ENCODE data around the gene KHNYN.

- no peak for TF ChIP-seq CTCF (IDR thresholded peaks at IDR 0.05)
- TF ChIP-seq POLR2A (IDR thresholded peaks at IDR 0.05), result no peak
Measured at GRCh38 chr14:24415421-24416253, 14.1 kb upstream of the KHNYN start.
